Measurements from ENCODE around the gene KHK. TPM values are rescaled to one million over a fixed set of nuclear protein-coding genes. Genes with fewer than 3 reads are reported as not detected.

KHK gene
- total RNA-seq, 1 donor from 2014 or later: 1.1 TPM

DNA sequence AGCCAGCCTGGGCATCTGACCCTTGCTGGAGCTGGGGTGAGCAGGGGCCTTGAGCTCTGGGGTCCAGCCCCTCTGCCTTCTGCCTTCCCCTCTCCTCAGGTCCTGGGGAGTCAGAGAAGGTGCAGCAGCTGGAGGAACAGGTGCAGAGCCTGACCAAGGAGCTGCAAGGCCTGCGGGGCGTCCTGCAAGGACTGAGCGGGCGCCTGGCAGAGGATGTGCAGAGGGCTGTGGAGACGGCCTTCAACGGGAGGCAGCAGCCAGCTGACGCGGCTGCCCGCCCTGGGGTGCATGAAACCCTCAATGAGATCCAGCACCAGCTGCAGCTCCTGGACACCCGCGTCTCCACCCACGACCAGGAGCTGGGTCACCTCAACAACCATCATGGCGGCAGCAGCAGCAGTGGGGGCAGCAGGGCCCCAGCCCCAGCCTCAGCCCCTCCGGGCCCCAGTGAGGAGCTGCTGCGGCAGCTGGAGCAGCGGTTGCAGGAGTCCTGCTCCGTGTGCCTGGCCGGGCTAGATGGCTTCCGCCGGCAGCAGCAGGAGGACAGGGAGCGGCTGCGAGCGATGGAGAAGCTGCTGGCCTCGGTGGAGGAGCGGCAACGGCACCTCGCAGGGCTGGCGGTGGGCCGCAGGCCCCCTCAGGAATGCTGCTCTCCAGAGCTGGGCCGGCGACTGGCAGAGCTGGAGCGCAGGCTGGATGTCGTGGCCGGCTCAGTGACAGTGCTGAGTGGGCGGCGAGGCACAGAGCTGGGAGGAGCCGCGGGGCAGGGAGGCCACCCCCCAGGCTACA, 4.4 kb upstream of the KHK start:
- no peak for DNase-seq (ENCODE audit: low read depth)

DNA sequence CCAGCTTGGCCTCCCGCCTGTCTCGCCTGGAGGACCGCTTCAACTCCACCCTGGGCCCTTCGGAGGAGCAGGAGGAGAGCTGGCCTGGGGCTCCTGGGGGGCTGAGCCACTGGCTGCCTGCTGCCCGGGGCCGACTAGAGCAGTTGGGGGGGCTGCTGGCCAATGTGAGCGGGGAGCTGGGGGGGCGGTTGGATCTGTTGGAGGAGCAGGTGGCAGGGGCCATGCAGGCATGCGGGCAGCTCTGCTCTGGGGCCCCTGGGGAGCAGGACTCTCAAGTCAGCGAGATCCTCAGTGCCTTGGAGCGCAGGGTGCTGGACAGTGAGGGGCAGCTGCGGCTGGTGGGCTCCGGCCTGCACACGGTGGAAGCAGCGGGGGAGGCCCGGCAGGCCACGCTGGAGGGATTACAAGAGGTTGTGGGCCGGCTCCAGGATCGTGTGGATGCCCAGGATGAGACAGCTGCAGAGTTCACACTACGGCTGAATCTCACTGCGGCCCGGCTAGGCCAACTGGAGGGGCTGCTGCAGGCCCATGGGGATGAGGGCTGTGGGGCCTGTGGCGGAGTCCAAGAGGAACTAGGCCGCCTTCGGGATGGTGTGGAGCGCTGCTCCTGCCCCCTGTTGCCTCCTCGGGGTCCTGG, 3.7 kb upstream of the KHK start:
- no peak for DNase-seq (ENCODE audit: low read depth)

DNA sequence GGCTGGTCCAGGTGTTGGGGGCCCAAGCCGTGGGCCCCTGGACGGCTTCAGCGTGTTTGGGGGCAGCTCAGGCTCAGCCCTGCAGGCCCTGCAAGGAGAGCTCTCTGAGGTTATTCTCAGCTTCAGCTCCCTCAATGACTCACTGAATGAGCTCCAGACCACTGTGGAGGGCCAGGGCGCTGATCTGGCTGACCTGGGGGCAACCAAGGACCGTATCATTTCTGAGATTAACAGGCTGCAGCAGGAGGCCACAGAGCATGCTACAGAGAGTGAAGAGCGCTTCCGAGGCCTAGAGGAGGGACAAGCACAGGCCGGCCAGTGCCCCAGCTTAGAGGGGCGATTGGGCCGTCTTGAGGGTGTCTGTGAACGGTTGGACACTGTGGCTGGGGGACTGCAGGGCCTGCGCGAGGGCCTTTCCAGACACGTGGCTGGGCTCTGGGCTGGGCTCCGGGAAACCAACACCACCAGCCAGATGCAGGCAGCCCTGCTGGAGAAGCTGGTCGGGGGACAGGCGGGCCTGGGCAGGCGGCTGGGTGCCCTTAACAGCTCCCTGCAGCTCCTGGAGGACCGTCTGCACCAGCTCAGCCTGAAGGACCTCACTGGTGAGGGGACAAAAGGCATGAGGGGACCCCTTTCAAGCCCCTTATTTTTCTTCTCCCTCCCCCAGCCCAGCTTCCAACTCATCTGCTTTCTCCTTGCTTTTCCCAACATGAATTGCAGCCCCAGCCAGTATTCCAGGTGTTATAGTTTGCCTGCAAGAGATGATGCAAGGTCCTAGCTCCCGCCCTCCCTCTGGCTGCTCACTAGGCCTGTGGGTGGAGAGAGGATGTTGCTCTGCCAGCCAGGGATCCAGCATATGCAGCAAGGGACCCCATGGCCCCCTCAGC, 2.9 kb upstream of the KHK start:
- no peak for DNase-seq (ENCODE audit: low read depth)

DNA sequence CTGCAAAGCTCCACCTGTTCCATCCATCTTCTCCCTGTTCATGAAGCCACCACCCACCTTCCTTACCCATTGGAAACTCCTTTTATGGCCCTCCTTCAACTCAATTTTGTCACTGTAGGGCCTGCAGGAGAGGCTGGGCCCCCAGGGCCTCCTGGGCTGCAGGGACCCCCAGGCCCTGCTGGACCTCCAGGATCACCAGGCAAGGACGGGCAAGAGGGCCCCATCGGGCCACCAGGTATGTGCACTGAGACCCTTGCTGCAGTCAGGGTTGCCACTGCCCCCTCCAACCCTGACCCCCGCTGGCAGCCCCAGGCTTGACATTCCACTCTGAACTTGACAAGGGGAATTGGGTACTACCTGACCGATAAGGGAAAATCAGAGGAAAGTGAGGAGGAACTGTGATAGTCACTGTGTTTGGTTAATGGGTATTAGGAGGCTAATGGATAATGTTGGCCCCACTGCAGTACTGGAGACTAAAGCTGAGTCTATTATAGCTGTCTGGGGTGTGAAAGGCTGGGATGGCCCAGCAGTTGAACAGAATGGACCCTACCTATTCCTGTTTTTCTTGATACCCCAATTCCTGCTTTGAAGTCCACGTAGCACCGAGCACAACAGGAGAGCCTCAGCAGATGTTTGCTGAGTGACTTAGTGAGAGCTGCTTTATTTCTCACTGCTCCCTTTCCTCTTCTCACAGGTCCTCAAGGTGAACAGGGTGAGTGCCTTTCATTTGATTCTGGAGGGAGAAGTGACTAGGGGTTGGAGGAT, 2.1 kb upstream of the KHK start:
- DNase-seq (ENCODE audit: low read depth): no peak

DNA sequence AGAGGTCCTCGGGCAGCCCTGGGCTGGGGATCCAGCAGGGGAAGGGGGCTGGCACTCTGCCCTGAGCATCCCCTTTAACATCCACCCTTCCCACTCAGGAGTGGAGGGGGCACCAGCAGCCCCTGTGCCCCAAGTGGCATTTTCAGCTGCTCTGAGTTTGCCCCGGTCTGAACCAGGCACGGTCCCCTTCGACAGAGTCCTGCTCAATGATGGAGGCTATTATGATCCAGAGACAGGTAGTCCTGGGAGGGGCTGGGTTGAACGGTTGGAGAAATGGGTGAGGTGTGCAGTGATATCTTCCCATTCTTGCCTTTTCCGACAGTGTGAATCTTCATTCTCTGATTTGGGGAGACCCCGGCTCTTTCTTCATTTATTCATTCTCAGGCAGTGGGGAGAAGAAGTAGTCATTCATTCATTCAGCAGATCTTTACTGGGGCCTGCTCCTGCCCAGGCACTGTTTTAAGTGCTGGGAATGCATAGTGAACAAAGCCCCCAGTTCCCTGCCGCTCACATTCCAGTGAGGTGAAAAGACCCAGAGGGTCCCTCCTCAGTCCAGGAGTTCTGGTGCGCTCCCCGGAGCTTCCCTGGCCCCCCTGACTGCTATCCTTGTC, 1.4 kb upstream of the KHK start:
- no peak for DNase-seq (ENCODE audit: low read depth)

DNA sequence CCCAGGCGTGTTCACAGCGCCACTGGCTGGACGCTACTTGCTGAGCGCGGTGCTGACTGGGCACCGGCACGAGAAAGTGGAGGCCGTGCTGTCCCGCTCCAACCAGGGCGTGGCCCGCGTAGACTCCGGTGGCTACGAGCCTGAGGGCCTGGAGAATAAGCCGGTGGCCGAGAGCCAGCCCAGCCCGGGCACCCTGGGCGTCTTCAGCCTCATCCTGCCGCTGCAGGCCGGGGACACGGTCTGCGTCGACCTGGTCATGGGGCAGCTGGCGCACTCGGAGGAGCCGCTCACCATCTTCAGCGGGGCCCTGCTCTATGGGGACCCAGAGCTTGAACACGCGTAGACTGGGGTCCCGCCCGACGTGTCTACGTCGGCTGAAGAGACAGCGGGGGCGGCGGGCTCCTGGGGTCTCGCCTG, 891 bp upstream of the KHK start:
- DNase-seq (ENCODE audit: low read depth): peak; percentile 33

DNA sequence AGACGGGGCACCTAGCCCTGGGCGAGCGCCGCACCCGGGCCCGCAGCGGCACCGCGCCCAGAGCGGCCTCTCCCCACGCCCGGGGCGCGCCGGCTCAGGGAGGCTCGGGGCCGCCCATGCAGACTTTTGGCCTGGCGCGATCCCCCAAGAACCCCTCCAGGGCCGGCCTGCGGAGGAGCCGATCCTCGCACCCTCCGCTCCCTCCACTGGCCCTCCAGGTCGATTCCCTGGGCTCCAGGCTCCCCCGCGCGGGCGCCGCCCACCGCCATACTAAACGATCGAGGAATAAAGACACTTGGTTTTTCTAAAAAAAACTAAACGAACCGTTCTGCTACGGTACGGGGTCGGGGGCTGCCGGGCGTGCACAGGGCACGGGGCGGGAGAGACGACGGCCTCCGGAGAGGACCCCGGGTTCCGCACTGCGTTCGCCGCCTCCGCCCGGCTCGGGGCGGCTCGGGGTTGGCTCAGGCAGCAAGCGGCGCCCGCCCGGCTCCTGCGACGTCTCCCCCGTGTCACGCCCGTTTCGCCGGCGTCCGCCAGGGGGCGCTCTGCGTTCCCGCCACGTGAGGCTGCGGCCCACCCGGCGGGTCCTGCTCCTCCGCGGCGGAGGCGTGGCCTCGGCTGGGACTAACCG, 365 bp upstream of the KHK start:
- peak; percentile 67 for DNase-seq (ENCODE audit: low read depth)

DNA sequence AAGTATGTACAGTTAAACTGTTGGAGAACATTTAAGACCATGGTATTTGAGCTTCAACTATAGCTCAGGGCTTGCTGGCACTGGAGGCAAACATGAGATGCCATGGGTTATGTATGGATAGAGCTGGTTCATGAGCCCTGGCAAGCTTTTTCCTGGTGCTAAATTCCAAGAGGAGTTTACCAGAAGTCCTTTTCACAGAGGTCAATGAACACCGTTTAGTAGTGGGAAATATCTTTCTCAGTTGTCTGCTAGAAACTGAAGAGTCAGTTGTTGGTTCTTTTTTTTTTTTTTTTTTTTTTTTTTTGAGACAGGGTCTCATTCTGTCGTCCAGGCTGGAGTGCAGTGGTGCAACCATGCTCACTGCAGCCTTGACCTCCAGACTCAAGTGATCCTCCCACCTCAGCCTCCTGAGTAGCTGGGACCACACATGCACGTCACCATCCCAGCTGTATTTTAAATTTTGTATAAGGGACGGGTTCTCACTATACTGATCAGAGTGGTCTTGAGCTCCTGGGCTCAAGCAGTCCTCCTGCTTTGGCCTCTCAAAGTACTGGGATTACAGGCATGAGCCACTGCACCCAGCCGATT, 1.3 kb downstream of the KHK start:
- DNase-seq (ENCODE audit: low read depth): no peak

DNA sequence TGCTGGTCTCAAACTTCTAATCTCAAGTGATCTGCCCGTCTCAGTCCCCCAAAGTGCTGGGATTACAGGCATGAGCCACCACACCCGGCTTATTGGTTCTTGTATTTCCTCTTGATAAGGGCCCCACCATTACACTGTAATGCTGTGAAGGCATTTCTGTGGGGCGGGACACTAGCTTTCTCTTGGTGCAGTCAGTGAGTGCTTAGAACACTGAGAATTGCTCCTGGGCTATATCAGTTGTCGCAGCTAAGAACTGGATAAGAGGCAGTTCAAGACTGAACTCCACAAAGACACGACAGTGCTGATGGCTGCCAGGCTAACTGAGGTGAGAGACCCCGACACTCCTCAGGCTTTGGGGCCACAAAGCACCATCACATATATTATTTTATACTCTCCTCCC, 2.1 kb downstream of the KHK start:
- no peak for DNase-seq (ENCODE audit: low read depth)

DNA sequence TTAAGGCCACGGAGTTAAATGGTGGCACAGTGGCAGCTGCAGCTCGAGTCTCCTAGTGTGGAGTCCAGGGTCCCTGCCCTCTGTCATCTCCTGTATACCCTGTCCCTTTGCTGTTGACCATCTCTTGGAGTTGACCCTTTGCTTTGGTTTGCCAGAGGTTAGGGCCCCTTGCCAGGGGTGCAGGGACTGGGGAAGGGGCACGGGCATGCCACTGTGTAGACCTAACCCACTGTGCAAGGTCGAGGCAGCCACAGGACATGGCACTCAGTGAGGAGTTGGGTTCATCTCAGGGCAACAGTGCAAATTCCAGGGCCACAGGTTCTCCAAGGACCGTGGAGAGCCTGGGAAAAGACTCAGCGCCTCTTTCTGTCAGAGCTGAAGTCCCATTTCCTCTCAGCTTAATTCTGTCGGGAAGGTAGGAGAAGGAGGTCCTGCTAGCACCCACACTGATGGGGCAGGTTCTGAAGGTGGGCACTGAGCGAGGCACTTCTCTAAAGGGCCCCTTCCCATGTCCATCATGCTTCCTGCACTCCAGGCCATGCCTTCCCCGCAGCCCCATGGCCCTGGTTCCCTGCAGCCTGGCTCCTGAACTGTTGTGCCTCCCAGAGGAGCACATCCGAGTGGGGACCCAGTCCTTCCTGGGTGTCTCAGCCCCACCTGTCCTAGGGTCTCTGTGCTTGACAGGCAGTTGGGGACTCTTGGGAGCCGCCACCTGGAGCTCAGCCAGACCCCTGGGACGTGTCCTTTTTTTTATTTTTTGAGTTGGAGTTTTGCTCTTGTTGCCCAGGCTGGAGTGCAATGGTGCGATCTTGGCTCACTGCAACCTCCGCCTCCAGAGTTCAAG, 2.8 kb downstream of the KHK start:
- DNase-seq (ENCODE audit: low read depth): no peak

DNA sequence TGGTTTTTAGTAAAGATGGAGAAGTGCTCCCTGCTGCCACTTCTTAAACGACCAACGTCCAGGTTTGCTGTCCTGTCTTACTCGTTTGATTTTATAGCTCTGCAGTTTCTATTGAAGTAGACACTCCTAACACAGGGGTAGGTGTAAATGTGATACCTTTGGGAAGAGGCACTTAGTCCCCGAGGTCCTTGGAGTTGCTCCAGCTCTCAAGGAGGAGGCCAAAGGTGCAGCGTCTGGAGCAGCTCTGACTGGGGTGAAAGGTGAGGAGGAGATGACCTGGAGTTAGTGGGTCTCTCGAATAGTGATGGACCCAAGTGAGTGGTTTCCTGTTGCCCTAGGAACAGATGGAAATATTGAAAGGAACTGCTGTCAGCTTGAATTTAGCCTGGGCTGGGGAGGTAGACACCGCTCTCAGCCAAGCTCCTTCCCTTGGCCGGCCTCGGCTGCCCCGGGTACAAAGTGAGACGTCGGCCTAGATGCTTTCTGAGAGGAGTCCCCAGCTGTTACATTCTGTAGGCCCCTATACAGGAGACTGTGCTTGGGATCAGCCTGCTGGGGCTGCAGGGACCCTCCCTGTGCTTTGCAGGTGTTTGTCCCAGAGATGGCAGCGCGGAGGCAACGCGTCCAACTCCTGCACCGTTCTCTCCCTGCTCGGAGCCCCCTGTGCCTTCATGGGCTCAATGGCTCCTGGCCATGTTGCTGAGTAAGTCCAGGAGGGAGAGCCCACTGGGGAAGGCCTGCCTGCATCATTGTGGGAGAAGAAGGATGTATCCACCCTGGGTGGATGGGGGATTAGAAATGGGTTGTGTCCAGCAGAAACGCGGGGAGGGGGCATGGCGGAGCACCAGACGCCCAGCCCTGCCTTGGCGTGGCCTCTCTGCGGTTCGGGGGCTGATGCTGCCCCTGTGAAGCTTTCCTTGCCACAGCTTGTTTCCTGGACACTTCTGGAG, 5.4 kb downstream of the KHK start:
- DNase-seq (ENCODE audit: low read depth): no peak

DNA sequence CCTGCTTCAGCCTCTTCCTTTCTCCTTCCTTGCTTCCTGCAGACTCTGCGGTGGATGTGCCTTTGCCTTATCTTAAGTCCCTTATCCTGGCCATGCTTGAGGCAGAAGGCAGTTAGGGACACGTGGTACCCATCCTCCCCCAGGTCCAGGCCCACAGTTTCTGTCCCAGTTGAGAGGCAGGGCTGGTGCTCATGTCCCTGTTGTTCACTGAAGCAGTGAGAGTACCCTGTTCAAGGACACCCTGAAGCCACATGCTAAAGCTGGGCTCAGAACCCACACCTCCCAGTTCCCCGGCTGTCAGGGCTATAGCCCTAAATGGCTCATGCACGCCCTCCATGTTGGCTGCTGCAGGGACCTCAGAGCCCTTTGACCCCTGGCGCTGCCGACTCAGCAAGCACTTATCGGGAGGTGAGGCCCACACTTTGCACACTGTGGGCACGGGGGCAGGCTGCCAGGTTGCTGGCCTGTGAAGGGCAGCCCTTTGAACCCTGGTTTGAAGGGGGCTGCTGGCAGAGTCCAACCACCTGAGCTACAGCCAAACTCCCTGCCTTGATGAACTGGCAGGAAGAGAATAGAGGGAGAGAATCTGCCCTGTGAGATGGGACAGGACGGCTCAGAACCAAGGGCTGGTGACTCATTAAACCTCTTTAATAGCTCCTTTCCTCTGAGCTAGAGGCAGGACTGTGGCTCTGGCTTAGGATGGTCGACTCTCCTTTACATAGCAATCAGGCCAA, 6.3 kb downstream of the KHK start:
- DNase-seq (ENCODE audit: low read depth): peak; percentile 57

DNA sequence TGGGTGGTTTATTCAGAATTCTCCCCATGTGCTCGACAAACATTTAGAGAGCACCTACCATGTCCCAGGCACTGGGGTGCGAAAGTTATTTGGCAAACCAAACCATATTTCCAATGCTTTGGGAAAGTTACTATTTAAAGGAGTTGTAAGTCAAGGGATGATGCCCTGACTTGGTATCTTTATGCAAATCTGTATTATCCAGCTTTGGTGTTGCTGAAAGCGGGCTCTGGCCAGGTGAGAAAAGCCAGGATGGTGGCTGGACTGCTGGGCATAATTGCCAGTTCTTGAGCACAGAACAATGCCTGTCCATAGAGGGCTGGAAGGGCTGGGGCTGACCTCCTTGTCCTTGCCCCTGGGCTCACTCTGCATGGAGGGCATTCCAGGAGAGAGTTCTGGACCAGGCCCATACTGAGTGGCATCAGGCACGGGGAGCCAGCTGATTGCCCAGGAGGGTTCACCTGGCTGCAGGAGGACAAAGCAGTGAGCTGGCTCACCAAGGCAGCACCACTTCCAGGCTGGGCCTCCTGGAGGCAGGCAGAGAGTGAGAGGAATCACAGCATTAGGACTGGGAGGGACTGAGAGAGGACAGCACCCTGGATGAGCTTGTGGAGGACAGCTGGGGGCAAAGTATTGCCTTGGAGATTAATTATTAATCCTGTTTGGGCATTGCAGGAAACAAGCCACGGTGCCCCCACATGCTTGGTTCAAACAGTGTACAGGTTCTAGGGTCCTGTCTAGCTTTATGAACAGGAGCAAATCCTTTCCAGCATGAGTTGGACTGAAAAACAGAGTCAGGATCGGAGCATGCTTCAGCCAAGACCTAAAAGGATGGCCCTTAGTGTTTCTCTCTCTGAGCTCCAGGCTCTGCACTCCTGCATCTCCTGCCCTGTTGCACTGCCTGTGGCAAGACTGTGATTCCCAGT, 7.1 kb downstream of the KHK start:
- peak; percentile 27 for DNase-seq (ENCODE audit: low read depth)

DNA sequence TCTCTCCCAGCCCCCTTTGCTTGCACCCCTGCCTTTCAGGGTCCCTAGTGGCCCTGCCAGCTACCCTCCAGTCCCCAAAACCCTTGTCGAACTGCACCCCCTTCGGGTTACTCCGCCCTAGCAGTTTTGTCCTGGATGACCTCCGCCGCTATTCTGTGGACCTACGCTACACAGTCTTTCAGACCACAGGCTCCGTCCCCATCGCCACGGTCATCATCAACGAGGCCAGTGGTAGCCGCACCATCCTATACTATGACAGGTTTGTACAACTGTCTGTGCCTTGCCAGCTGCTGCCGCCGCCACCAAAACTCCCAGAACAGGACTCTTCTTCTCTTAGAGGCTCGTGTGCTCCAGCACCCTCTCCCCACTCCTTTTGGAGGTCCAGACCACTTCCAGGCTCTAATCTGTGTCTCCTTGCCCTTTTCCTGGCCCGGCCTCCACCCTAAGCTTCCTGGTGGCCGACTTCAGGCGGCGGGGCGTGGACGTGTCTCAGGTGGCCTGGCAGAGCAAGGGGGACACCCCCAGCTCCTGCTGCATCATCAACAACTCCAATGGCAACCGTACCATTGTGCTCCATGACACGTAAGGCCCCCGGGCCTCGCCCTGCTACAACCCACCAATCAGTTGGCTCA, 7.9 kb downstream of the KHK start:
- no peak for DNase-seq (ENCODE audit: low read depth)

DNA sequence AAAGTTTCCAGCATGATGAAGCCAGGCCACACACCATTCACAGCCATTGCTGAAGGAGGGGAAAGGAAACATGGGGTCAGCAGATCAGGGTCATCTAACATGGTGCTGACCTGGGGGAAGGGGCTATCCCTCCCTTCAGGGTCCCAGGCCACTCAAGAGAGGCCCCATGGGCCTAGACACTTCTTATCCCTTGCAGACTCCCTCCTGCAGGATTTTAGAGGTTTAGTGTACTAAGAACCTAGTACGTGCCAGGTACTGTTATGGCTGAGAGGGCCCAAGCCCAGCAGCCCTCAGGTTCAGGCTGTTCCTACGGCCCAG, 8.8 kb downstream of the KHK start:
- no peak for DNase-seq (ENCODE audit: low read depth)
